Embryonic facial prominence (tissue), 1 donor: ENCODE results near the gene RASA3.

ENCODE experiments used
- DNase-seq: peaks from one replicate; pipeline ENCODE4 v3.0.0-alpha.2; 2016; ENCODE audit errors: extremely low spot score

RASA3 gene

DNA sequence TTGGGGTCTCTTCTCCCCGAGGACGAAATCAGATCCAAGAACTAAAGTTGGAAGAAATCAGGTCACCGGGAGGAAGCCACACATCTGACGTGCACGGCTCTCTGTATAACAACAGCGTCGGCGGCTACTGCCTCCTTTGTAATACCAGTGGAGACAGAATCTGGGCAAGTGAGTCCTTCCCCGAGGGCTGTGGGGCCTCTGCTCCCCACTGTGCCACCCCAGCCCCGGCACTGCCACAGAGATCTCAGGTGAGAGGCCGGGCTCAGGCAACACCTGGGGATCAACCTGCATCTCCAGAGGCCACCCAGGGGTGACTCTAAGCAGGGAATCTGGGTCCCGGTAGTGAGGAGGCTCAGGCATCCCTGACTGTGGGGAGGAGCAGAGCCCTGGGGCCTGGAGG, 124.9 kb downstream of the RASA3 start:
- DNase-seq = no peak

DNA sequence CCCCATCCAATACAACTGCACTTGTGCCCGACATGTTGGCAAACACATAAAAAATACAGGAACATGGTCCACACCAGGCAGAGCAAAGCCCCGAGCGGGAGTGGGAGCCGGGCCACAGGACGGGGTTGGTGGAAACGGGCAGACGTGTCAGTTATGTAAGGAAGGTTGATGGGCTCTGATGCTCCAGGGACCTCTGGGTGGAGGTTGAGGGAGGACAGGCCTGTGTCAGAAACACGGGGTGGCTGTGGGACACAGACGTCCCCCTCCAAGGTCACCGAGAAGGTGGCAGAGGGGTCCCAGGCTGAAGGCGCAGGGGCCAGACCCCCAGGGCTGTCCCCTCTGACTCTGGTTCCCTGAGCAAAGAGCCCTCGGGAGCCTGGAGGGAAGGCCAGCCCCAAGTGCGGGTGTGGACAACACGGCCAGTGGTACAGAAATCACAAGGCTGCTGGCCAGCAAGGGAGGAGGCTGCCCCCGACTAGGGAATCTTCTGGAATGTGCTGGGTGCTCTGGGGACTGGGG, 127.2 kb downstream of the RASA3 start:
- DNase-seq = no peak

DNA sequence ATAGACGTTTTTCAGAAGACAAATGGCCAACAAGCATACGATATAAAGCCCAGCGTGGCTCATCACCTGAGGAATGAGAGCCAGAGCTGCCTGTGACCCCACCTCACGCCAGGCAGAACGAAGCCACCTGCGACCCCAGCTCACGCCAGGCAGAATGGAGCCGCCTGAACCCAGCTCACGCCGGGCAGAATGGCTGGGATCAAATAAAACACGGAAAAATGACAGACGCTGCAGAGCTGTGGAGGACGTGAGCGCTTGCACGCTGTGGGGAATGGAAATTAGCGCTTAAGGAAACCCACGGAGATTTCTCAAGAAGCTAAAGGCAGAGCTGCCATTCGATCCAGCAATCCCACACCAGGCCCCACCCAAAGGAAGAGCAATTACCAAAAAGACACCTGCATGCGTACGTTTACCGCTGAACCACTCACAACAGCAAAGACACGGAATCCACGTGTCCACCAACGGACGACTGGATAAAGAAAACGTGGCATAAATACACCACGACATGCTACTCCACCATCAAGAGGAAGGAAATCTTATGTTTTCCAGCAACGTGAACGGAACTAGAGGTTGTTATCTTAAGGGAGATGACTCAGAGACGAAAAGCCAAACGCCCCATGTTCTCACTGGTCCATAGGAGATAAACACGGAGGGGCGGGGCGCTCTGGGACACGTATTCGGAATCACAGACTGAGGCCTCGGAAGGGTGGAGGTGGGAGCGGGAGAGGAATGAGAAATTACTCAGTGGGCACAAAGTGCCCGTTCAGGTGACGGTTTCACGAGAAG, 127.8 kb downstream of the RASA3 start:
- no peak for DNase-seq

DNA sequence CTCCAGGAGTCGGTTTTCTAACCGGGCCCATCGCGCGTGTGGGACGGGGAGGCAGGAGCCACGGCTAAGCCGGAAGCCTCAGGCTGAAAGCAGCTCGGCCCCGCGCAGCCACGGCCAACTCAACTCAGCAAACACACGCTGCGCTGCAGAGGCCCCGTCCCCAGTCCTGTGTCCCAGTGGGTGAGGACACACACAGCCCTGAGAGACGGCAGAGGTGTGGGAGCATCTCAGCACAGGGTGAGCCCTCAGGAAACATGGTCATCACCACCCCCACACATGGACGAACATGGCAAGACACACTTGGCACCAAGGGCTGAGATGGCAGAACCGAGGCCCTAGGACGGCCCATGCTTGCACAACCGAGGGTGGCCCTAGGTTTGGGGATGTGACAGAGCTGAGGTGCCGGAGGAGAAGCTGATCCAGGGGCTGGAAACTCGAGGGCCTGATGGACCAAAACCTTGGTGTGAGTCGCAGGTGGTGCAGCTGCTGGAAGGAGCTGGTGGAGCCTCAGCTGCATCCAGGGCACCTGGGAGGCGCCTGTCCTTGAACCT, 129.6 kb downstream of the RASA3 start:
- no peak for DNase-seq

DNA sequence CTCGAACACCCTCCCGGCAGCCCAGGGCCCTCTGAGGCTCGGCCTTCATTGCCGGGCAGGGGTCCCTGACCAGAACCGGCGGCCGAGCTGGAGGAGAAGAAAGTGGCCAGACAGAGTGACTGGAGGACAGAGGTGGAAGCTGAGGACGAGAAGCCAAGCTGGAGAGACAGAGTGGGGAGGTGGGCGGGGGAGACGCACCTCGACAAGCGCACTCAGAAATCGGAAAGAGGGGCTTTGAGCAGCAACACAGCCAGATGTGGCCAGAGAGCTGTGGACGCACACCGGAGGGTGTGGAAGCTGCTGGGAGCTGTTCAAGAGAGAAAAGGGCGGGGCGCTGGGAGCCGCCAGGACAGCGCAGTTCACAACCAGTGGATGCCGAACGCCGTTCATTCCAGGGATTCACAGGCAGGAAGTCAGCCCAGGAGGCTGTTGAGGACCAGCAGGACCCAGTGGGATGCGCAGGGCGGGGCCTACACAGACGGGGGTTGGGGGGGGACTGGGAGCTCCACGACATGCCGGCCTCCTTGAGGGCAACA, 130.3 kb downstream of the RASA3 start:
- DNase-seq = no peak

DNA sequence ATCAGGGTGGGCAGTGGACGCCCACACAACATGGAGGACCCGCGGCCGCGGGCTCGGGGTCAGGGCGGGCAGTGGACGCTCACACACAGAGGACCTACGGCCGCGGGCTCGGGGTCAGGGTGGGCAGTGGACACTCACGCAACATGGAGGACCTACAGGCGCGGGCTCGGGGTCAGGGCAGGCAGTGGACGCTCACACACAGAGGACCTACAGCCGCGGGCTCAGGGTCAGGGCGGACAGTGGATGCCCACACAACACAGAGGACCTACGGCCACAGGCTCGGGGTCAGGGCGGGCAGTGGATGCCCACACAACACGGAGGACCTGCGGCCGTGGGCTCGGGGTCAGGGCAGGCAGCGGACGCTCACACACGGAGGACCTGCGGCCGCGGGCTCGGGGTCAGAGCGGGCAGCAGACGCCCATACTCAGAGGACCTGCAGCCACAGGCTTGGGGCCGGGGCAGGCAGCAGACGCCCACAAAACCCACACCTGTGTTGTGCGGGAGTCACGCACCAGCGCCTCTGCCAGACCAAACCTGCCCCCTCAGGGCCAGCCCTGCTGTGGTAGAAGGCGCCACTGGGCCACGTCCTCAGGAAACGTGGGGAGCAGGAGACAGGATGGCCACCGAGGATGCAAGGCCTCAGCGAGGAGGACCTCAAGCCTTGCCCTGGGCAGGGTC, 131.0 kb downstream of the RASA3 start:
- DNase-seq = no peak

DNA sequence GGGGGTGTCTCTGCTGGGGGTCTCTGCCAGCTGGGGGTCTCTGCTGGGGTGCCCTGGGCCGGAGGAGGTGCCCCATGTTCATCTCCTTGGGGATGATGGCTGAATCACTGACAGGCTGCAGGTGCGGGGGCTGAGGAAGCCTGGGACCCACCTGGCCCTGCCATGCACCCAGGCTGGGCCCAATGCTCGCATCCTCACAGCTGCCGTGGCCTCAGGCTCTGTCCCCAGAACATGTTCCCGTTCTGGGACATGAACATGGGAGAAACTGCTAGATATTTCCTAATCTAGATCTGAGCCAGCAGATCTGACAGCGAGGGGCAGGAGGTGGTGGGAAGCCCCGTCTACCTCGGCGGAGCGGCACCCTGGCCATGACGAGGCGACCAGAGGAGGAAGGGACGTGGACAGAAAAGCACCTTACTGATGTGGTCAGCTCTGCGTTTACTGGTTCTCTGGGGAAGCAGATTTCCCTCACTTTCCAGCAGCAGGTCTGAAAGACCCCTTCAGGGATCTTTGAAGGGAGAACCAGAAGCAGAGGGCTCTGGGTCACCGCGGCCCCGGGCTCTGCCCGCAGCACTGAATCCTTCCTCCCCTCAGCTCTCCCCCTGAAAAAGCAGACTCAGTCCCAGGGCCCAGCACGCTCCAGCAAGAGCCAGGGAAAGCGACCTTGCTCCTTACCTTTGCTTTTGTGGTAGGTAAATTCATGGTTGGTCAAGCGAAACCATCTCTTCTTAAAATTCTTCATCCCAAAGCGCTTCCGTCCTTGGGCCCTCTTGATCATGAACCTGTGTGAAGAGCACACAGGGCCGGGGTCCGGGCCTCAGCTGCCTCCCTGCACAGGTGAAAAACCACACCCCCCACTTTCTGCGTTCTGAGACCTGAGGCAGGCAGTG, 132.0 kb downstream of the RASA3 start:
- DNase-seq = no peak

DNA sequence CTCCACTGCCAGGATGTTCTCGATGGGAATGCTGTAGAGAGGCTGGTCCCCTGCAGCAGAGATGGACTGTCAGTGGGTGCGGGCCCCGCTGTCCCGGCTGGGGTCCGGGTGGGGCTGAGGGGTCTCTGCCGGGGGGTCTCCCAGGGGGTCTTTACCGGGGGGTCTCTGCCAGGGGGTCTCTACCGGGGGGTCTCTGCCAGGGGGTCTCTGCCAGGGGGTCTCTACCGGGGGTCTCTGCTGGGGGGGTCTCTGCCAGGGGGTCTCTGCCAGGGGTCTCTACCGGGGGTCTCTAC, 132.9 kb downstream of the RASA3 start:
- DNase-seq = no peak

DNA sequence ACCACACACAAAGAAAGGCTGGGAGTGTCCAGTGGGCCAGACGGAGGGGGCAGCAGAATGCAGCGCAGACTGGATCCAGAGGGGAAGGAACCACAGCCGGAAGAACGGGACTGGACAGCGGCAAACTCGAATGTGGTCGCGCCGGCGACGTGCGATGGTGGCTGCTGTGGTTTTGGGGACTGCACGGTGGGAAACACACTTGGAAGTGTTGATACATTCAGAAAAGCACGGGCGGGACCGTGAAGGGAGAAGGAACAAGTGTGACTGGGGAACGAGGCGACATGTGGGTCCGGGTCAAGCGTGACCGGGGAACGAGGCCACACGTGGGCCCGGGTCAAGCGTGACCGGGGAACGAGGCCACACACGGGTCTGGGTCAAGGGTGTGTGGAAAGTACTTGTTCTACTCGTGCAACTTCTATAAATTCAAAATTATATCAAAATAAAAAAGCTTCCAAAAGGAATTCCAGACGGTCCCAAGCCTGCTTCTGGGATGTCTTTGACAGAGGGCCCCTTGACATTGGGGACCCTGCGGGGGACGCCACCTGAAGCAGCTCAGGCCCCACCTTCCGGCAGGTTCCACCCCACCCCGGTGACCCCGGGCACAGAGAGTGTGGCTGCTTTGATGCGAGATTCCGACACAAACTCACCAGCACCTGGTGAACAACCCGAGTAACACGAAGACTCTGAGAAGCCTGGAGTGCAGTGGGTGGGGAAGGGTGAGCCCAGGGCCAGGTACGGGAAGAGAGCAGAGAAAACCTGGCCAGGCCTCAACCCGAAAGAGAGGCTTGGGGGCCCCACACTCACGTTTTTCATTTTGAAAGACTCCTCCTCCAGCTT, 133.4 kb downstream of the RASA3 start:
- DNase-seq = no peak

DNA sequence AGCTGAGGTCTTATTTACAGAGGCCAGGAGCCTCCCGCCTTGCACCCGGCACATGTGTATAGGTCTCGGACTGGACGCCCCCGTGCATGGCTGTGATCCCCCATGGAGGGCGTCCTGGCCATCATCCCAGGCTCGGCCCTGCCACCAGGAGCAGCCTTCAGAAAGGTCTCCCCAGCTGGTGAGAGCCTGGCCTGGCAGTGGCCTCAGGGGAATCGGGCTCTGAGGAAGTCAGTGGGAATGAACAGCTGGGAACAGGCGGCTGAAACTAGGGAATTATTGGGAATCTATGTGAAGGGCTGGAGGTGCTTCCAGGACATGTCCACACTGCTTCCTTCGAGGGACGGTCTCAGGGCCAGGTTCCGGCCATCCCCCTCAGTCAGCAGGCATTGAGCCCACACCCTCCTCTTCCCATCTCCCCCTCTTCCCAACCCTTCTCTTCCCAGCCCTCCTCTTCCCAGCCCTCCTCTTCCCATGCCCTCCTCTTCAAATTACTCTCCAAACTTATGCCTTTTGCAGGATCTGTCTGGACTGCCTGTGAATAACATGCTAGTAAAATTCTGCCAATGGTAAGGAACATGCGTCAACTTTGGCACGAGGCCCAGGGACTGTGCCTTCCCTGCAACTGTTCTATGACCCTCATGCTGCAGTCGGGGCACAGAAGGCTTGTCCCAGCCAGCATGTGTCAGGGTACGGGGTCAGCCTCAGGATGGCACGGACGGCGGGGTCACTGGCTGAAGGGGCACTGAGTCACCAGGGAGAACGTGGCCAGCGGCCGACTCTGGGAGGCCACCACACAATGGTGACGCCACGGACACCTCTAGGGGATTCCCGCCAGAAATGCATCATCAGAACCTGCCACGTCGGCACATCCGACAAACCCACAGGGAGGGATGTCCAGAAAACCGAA, 134.3 kb downstream of the RASA3 start:
- no peak for DNase-seq

DNA sequence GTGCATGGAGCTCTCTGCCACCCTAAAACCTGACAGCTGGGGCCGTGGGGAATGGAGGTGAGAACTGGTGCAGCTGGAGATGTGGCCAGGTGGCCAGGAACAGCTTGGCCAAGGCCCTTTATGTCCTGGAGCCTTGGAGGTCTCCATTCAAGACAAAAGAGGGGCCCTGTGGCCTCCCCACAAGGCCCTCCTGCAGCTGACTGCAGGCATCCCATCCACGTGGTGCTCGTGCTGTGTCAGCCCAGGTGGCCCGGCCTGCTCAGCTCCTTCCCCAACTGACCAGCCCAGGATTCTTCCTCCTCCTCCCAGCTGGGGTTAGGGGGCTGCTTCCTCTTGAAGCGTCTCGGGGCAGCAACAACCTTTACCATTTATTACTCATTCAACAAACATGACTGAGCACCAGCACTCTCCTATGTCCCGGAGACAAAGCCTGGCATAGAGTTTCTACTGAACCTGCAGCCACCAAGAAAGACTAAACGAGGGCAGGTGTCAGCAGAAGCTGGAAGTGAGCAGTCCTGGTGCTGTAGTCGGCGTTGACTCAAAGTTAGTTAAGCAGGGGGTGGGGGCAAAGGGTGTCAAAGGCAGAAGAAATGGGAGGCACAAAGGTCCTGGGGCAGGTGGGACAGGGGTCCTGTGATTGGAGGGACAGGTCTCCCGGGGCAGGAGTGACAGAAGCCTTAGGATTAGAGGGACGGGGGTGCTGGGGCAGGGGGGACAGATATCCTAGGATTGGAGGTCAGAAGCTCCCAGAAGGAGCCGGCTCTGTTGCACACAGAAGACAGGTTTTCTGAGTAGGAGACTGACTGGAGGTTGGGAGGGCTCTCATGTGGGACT, 135.3 kb downstream of the RASA3 start:
- DNase-seq = no peak

DNA sequence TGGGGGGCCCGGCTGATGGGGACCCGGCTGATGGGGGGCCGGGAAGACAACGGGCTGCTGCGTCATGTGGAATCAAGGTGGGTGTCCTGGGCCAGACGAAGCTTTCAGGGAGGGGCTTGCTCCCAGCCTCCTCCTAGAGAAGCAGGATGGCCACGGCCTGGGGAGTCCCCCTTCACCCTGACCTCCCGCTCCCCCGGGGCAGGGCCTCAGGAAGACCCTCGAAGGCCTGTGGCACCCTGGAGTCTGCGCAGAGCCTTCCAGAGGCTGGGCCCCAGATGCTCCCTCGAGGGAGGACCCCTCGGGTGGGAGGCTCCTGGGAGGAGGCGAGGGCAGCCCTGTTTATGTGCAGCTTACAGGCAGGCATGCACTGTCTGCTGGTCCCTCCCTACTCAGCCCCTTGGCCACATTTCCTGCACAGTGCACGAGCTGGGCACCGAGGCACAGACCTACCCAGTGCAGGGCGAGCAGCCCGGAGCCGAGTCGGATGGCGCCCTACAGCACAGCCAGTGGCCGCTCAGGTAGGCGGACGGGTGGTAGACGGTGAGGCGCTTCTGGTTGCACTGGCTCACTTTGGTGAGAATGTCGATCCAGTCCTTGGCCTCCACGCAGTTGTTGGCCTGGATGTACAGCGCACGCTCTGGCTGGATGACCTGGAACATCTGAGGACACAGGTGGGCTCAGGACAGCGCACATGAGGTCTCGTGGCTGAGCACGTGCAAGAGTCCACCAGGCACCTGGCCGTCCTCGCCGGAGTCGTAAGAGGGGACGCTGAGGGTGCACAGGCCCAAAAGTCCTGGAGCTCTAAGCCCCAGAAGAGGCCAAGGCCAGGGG, 136.1 kb downstream of the RASA3 start:
- no peak for DNase-seq

DNA sequence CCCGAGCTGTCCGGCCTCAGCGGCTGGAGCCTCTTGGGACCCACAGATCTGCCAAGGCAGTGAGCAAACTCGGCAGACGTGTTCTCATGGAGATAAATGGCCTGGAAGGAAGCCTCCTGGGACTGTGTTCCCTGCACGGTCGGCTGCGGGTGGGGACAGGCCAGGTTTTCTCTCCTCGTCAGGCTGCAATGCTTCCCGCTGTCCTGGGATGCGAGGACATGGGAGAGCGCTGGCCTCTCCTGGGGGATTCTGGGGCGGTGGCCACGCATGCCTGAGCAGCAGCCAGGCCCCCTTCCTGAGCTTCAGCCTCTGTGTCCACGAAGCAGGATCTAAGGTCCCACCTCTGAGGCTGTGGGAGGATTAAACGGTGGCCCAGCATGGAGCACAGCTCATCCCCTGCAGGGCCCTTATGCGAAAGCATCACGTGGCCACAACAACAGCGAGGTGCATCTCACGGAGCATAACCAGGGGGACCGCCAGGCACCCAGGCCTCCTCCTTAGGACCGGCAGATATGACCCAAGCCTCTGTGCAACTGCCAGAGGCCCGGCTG, 137.3 kb downstream of the RASA3 start:
- DNase-seq = no peak

DNA sequence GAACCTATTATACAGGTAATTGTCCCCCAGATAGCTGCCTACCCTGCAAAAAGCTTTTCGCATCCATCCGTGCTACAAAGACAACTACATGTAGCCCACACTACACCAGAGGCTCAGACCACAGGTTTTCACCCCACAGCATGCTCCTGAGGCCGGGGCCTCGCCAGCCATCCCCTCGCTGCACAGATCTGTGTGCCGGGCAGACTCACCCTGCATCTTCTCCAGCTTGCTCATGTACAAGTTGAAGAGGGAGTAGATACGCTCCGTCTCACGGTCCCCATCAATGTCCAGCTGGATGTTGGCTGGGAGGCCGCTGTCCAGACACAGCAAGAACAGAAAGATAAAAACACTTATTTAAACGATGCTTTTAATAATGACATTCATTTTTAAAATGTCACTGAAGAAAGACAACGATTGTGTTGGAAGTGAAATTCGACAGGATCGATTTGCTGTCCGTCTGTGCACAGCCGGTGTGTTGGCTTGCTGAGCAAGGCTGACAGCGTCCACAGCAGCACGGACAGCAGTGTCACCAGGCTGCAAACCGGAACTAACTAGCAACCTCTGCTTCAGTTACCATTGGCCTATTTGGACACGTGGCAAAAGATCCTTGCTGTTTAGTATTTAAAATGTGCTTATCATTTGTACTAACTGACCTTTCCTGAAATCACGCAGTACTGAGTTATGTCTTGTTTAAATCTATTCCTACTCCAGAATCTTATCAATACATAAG, 140.0 kb downstream of the RASA3 start:
- DNase-seq = no peak

DNA sequence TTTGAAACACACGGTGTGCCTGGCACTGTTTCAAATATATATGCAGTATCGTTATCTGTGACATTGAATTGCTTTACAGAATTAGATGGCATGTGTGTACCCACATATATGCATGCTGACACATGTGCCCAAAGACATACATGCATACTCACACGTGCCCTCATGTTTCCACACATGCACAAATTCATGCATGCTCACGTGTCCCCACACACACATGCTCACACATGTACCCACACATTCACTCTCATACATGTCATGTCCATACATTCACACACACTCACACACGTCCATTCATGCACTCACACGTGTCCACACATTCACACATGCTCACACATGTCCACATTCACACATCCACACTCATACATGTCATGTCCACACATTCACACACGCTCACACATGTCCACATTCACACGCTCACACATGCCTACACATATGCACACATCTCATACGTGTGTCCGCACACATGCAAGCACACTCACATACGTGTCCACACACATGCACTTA, 140.7 kb downstream of the RASA3 start:
- DNase-seq = no peak

DNA sequence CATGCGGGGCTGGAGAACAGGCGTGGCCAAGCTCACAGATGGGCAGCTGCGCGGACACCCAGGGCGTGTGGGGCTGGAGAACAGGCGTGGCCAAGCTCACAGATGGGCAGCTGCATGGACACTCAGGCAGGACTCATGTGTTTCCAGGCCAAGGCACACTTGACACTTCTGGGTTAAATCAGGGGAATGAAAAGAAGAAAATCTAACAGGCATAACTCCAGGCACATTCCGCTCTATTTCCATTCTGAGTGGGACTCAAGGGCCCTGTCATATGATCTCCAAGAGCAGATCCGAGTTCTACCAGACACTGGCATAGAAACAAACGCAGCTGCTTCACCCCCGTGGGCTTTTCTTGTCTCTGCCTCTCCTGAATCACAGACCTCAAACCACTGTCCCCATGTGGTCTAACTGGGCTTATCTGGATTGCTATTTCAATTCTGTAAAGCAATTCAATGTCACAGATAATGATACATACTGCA, 141.2 kb downstream of the RASA3 start:
- DNase-seq = no peak
